Esophagus muscularis mucosa (tissue), 3 donors: ENCODE results near the gene AFG1L.

ENCODE experiments used
- POLR2A ChIP-seq: fragments of 450-650 bp; IDR thresholded peaks from one replicate; pipeline ENCODE4 v1.6.1; 2017; ENCODE audit warnings: antibody characterized with exemption, moderate library complexity, mild to moderate bottlenecking, low read depth
- POLR2AphosphoS5 ChIP-seq, 2 donors: sonication (generic); formaldehyde crosslinking; IDR thresholded peaks; one replicate each; pipeline ENCODE4 v1.6.1; 2017; ENCODE audit warnings: antibody characterized with exemption in 2 of 2
- TF ChIP-seq, protein P1 (sequence below), 3 experiments: fragments of 200-600 bp in 2 of 3; fragments of 450-650 bp in 1 of 3; sonication (generic) in 2 of 3; IDR thresholded peaks; one replicate each; pipeline ENCODE4 v1.5.1; 2017 to 2019; ENCODE audit warnings: antibody characterized with exemption in 3 of 3, mild to moderate bottlenecking in 2 of 3, moderate library complexity in 1 of 3

DNA sequence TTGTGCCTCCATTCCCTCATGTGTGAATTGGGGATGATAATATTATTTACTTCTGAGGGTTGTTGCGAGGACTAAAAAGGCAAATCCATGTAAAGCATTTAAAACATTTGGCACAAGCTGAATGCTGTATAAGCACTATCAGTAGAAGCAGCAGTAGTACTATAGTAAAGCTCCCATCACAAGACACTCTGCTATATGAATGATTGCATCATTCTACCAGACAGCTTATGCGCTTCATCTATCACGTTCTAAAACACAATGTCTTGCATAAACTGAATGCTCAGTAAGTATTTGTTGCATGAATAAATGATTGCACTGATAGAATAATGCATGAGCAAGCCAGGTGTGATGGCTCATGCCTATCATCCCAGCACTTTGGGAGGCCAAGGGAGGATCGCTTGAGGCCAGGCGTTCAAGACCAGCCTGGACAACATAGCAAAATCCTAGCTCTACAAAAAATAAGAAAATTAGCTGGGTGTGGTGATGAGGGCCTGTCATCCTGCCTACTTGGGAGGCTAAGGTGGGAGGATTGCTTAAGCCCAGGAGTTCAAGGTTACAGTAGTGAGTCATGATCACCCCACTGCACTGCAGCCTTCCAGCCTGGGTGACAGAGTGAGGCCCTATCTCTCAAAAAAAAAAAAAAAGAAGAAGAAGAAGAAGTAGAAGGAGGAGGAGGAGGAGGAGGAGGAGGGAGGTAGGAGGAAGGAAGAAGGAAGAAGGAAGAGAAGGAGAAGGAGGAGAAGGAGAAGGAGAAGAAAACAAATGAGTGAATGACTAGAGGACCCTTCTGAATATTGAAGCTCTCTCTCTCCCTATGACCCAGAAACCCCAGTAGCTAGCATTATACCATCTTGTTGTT is 215.8 kb downstream of the AFG1L start:
- TF ChIP-seq, protein P1, sequence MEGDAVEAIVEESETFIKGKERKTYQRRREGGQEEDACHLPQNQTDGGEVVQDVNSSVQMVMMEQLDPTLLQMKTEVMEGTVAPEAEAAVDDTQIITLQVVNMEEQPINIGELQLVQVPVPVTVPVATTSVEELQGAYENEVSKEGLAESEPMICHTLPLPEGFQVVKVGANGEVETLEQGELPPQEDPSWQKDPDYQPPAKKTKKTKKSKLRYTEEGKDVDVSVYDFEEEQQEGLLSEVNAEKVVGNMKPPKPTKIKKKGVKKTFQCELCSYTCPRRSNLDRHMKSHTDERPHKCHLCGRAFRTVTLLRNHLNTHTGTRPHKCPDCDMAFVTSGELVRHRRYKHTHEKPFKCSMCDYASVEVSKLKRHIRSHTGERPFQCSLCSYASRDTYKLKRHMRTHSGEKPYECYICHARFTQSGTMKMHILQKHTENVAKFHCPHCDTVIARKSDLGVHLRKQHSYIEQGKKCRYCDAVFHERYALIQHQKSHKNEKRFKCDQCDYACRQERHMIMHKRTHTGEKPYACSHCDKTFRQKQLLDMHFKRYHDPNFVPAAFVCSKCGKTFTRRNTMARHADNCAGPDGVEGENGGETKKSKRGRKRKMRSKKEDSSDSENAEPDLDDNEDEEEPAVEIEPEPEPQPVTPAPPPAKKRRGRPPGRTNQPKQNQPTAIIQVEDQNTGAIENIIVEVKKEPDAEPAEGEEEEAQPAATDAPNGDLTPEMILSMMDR (IDR thresholded peaks at IDR 0.05): no peak
- TF ChIP-seq POLR2A (no peak), POLR2AphosphoS5 (IDR thresholded peaks at IDR 0.05) (no peak)
